ENCODE results near the gene EPS8.

DNA sequence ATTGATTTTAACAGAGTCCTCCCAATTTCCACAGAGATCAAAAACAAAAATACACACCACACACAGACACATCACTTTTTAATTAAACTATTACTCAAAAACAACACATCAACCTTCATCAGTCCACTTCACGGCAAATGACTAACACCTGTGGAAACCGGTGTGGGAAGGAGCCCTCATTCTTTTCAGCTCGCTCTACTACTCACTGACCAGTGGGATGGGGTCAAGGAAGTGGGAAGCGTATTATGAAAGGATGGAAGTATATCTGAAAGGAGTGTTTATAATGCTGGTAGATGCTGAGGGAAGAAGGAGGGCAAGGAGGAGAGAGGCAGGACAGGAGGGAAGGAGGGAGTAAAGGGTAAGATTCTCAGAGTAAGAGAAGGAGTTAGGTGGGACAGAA lies 156.5 kb downstream of the EPS8 start:
- TF ChIP-seq, protein P1, sequence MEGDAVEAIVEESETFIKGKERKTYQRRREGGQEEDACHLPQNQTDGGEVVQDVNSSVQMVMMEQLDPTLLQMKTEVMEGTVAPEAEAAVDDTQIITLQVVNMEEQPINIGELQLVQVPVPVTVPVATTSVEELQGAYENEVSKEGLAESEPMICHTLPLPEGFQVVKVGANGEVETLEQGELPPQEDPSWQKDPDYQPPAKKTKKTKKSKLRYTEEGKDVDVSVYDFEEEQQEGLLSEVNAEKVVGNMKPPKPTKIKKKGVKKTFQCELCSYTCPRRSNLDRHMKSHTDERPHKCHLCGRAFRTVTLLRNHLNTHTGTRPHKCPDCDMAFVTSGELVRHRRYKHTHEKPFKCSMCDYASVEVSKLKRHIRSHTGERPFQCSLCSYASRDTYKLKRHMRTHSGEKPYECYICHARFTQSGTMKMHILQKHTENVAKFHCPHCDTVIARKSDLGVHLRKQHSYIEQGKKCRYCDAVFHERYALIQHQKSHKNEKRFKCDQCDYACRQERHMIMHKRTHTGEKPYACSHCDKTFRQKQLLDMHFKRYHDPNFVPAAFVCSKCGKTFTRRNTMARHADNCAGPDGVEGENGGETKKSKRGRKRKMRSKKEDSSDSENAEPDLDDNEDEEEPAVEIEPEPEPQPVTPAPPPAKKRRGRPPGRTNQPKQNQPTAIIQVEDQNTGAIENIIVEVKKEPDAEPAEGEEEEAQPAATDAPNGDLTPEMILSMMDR (IDR thresholded peaks at IDR 0.05) = no peak
- TF ChIP-seq POLR2A (IDR thresholded peaks at IDR 0.05) (no peak), POLR2AphosphoS5 (IDR thresholded peaks at IDR 0.05) (no peak)

Measured in stomach (tissue), 4 donors.